Stimulated activated CD8-positive, alpha-beta memory T cell treated with anti-CD3 and anti-CD28 coated beads, Interleukin-12 subunit alpha, Interleukin-12 subunit beta, amount 100 ng/mL, for 24 hours (primary cell): ENCODE data around the gene ALG3.
"Not testable (repeated sequence)": the region's sequence is repeated elsewhere in the genome, so short reads cannot be mapped to it uniquely, and the experiment has no call there.

Experiments
- DNase-seq: peaks from one replicate; pipeline ENCODE4 v3.0.0-alpha.2; 2020; ENCODE audit errors: extremely low read depth

ALG3 gene

GRCh38 chr3:184248454-184249411 is at the start of gene ALG3:
Gene ALG3 (minus strand): TSS chr3:184248962. CDS start chr3:184248940, 22 bp downstream.
- peak; percentile 60 for DNase-seq

GRCh38 chr3:184296616-184297015 is 47.9 kb upstream of the ALG3 start:
- DNase-seq: no peak

- DNase-seq: no peak
Measured at GRCh38 chr3:184295771-184296170, 47.0 kb upstream of the ALG3 start.

GRCh38 chr3:184291738-184292445 is 43.1 kb upstream of the ALG3 start:
- no peak for DNase-seq

- no peak for DNase-seq
Measured at GRCh38 chr3:184291044-184291737, 42.4 kb upstream of the ALG3 start.

- DNase-seq: no peak
Measured at GRCh38 chr3:184290331-184290730, 41.6 kb upstream of the ALG3 start.

- DNase-seq: no peak
Measured at GRCh38 chr3:184289426-184289938, 40.7 kb upstream of the ALG3 start.

- DNase-seq: no peak
Measured at GRCh38 chr3:184284696-184285095, 35.9 kb upstream of the ALG3 start.

- no peak for DNase-seq
Measured at GRCh38 chr3:184283681-184284080, 34.9 kb upstream of the ALG3 start.

GRCh38 chr3:184282941-184283340 is 34.2 kb upstream of the ALG3 start:
- no peak for DNase-seq

GRCh38 chr3:184277366-184277765 is 28.6 kb upstream of the ALG3 start:
- DNase-seq: no peak

GRCh38 chr3:184275961-184276910 is 27.5 kb upstream of the ALG3 start, which contains the start of gene ECE2:
Gene ECE2 (plus strand): TSS chr3:184276022. CDS start chr3:184276154, 132 bp downstream.
- DNase-seq: no peak

GRCh38 chr3:184275381-184275701 is 26.6 kb upstream of the ALG3 start:
- DNase-seq: no peak

- DNase-seq: no peak
Measured at GRCh38 chr3:184272269-184272668, 23.5 kb upstream of the ALG3 start.

- not testable (repeated sequence) for DNase-seq
Measured at GRCh38 chr3:184267249-184267648, 18.5 kb upstream of the ALG3 start.

GRCh38 chr3:184262764-184263179 is 14.0 kb upstream of the ALG3 start:
- DNase-seq: no peak

- no peak for DNase-seq
Measured at GRCh38 chr3:184261854-184262763, 13.3 kb upstream of the ALG3 start.

- DNase-seq: no peak
Measured at GRCh38 chr3:184261270-184261853, 12.6 kb upstream of the ALG3 start, which contains the start of gene CAMK2N2. Gene CAMK2N2 (minus strand): TSS chr3:184261553. CDS start chr3:184261285, 268 bp downstream.

GRCh38 chr3:184260724-184261269 is 12.0 kb upstream of the ALG3 start:
- no peak for DNase-seq
